Measurements from ENCODE around the gene FAM193A.
"Not testable (repeated sequence)": the region's sequence is repeated elsewhere in the genome, so short reads cannot be mapped to it uniquely, and the experiment has no call there.

Gene FAM193A

DNA sequence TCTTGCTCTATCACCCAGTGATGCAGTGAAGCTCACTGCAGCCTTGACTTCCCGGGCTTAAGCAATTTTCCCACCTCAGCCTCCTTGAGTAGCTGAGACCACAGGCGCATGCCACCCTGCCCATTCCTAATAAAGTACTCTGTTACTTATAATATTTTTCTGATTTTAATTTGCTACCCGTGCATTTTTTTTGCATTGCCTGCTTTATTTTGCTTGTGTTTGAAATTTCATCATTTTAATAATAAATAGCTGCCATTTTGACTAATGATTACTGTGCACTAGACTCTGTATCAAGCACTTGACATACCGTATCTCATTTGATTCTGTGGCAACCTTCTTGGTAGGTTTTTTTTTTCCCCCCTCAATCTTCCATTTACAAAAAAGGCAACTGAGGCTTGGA, 41.7 kb downstream of the FAM193A start:
- DNase-seq (ENCODE audit: low spot score) = no peak

GRCh38 chr4:2579910-2580309, 43.5 kb downstream of the FAM193A start:
- DNase-seq (ENCODE audit: low spot score) = no peak

GRCh38 chr4:2583092-2583491, 46.6 kb downstream of the FAM193A start:
- DNase-seq (ENCODE audit: low spot score) = no peak

- DNase-seq (ENCODE audit: low spot score) = no peak
Observed at GRCh38 chr4:2583517-2583916, 47.1 kb downstream of the FAM193A start.

DNA sequence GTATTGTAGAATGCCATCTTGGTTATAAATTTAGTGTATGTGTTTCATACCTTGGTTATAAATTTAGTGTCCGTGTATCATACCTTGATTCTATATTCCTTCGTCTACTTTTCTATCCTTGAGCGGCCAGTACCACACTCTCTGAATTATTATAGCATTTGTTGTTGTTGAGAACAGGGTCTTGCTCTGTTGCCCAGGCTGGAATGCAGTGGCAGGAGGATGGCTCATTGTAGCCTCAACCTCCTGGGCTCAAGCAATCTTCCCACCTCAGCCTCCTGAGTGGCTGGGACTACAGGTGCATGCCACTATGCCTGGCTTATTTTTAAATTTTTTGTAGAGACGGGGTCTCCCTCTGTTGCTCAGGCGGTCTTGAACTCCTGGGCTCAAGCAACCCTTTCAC, 50.1 kb downstream of the FAM193A start:
- DNase-seq (ENCODE audit: low spot score) = no peak

- no peak for DNase-seq (ENCODE audit: low spot score)
Observed at GRCh38 chr4:2587213-2587823, 50.9 kb downstream of the FAM193A start.

DNA sequence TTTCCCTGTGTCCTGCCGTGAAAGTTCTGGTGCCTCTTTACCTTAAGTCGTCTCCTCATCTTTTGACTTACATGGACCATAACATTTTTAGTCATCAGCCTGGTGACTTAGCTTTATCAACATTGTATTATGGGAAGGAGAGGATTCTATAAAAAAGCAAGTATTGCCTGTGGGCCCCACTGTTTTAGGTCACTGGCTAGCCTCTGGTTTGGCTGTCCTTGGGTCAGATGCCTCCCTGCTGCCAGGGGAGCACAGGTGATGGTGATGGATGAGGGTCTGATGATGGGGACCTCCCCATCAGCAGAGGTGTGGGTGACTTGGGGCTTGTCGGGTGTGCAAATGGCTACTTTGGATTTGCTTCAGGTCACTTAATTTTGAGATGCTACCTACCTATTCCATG, 51.8 kb downstream of the FAM193A start:
- DNase-seq (ENCODE audit: low spot score) = no peak

GRCh38 chr4:2591189-2591588, 54.7 kb downstream of the FAM193A start:
- no peak for DNase-seq (ENCODE audit: low spot score)

DNA sequence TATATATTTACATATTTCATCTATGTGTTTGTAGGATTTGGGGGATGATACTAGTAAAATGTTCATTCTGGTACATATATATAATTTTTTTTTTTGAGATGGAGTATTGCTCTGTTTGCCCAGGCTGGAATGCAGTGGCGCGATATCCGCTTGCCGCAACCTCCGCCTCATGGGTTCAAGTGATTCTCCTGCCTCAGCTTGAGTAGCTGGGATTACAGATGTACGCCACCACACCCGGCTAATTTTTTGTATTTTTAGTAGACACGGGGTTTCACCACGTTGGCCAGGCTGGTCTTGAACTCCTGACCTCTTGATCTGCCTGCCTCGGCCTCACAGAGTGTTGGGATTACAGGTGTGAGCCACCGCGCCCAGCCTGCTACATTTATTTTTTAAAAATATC, 55.6 kb downstream of the FAM193A start:
- DNase-seq (ENCODE audit: low spot score) = not testable (repeated sequence)

- DNase-seq (ENCODE audit: low spot score) = no peak
Observed at GRCh38 chr4:2592572-2592971, 56.1 kb downstream of the FAM193A start.

GRCh38 chr4:2593003-2593402, 56.6 kb downstream of the FAM193A start:
- no peak for DNase-seq (ENCODE audit: low spot score)

DNA sequence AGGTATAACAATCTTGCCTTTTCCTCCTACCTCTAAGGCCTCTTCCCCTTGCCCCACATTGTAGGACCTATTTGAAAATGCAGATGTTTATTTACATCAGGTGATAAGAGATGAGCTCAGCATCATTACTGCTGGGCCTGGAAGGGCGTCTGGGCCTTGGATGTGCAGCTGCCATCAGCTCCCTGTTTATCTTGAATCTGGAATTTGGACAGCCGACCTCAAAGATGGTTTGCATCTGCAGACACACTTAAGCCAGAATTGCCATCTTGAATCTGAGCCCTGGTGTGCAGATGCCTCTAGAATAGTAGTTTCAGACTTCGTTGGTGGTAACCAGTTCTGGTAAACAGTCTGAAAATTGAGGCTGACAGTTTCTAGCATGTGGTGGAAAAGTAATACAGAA, 59.0 kb downstream of the FAM193A start:
- DNase-seq (ENCODE audit: low spot score) = no peak

GRCh38 chr4:2595952-2596552, 59.6 kb downstream of the FAM193A start:
- no peak for DNase-seq (ENCODE audit: low spot score)

- DNase-seq (ENCODE audit: low spot score) = no peak
Observed at GRCh38 chr4:2596611-2597010, 60.2 kb downstream of the FAM193A start.

DNA sequence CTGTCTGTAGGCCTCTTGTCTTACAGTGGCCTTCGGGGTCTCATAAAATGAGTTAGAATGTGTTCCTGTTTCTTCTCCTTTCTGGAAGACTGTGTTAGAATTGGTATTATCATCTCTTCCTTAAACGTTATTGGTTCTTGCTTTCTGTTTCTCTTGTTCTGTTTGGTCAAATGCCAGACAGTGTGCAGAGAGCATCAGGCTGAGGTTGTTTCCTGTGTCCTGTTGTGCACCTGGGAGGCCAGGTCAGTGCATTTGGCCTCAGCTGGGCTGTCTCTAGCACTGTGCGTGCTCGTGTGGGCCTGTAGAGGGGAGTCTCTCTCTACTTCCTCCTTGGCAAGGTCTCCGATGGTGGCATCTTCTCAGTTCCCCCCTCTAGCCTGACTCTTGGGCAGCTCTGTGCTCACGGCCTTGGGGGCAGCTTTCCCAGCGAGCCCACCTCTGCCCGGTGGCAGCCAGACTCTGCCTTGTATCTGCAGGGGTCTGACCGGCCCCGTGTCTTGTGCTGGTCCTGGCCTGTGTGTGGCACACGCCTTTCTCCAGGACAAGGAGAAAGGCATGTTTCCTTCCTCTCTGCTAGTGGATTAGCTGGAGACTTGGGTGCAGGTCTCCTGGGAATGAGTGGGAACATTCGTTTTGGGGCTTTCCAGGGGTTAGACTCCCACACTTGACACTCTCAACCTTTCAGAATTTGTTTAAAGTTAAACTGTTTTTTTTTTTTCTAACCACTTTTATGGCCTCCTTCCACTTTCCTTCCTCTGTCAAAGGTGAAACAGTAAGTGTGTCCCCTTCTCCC, 62.3 kb downstream of the FAM193A start:
- DNase-seq (ENCODE audit: low spot score) = no peak

DNA sequence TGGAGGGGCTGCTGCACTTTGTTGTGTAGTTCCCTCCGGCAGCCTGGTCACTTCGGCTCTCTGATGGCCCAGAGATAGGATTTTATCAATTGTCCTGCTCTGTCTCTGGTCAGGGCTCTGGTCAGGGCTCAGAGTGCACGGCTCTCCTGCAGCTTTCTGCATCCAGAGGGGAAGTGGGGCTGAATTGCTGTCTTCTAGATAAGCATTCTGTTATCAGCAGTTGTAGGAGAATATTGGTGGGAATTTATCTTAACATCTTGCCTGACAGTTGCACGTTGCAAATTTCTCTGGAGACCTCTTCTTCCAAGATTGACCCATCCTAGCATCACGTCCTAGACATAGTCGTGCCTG, 62.8 kb downstream of the FAM193A start:
- no peak for DNase-seq (ENCODE audit: low spot score)

DNA sequence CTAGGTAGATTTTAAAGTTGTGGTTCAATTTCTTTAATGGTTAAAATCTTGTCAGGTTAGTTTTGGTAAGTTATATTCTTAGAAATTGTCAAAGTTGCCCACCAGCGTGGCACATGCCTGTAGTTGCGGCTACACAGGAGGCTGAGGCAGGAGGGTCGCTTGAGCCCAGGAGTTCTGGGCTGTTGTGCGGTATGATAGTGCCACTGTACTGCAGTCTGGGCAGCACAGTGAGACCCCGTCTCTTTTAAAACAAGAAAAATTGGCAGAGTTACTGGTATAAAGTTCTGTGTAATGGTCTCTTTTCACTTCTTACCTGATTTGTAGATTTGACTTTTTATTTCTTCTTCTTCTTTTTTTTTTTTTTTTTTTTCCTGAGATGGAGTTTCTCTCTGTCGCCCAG, 64.4 kb downstream of the FAM193A start:
- no peak for DNase-seq (ENCODE audit: low spot score)

DNA sequence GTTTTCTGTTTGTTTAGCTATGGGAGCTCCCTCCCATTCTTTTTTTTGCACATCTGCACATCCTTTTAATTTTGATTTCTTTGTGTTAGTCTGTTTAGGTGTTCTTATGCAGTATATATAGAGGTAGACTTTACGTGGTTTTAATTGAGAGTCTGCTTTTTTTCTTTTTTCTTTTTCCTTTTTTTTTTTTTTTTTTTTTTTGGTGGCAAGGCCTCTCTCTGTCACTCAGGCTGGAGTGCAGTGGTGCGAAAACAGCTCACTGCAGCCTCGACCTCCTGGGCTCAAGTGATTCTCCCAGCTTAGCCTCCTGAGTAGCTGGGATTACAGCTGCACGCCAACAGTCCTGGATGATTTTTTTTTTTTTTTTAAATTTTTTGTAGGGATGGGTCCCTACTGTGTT, 68.2 kb downstream of the FAM193A start:
- DNase-seq (ENCODE audit: low spot score) = no peak

DNA sequence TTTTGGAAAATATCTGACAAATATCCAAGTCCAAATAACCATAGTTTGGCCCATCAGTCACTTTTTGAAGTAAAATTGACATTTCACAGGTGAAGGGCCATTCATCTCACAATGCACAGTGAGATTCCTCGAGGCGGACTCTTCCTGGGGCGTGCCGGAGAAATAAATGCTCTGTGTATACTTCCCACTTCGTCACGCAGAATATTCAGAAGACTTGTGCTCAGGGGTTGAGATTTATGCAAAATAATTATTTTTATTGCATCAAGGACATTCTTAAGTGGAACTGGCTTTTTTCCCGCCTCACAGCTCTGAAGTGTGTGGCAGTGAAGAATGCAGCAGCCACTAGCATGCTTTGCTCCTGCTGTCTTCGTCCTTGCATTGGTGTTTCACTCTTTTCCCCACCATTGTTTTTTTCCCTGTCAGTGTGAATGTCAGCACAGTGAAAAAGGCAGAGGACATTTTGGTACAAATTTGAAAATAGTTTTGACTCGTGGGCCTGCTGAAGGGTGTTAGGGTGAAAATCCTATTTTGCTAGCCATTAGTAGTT, 70.6 kb downstream of the FAM193A start:
- DNase-seq (ENCODE audit: low spot score) = no peak

DNA sequence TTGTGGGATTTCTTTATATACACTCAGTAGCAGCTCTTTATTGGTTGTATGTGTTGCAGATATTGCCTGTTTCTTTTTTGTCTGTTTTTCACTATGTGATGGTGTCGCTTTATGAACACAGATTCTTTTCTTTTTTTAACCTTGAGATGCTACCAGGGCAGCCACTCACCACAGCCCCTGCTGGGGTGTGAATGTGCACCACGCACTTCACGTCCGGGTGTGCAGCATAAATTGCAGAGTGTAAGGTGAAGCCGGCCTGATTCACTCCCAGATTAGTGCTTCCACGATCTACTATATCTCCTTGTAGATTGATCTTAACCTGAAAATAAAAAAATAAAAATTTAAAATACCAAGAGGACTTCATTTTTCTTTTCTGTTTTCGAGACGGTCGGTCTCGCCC, 71.4 kb downstream of the FAM193A start:
- no peak for DNase-seq (ENCODE audit: low spot score)

DNA sequence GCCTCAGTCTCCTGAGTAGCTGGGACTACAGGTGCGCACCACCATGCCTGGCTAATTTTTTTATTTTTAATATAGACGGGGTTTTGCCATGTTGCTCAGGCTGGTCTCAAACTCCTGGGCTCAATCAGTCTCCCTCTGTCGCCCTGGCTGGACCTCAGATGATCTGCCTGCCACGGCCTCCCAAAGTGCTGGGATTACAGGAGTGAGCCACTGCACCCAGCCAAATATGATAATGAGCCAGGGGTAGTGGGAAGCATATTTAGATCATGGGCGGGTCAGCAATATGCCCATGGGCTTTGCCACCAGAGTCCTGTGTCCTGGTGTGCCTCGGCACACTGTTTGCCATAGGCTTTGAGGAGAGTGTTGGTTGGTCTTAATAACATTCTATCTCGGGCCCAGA, 71.8 kb downstream of the FAM193A start:
- DNase-seq (ENCODE audit: low spot score) = no peak

GRCh38 chr4:2615821-2616220, 79.4 kb downstream of the FAM193A start:
- no peak for DNase-seq (ENCODE audit: low spot score)

DNA sequence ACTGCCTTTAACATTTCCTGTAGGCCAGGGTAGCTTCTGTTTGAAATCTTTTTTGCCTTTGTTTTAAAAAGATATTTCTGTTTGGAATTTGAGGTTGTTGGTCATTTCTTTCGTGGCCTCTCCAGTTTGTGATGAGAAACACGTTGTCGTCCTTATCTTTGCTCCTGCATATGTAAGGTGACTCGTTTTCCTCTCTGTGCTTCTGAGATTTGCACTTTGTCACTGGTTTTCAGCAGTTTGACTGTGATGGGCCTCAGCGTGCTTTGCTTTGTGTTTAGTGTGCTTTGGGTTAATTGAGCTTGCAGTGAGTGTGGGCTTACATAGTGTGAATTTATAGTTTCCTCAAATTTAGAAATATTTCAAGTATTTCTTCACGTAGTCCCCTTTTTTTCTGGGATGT, 81.5 kb downstream of the FAM193A start:
- DNase-seq (ENCODE audit: low spot score) = no peak

Data from ecto neural progenitor cell (in vitro differentiated cells).